HAP-1 (cell line): Measurements from ENCODE around the gene LCP2.
A peak's percentile ranks its signal among the peaks of the same experiment; 100 is the strongest.

ENCODE experiments used
- DNase-seq, 2 experiments: peaks; one replicate each; pipeline ENCODE4 v3.0.0-alpha.2; 2016 to 2020; ENCODE audit warnings: low spot score in 2 of 2
- H3K27me3 ChIP-seq: fragments of 250-450 bp; sonication (Bioruptor Pico); 2 replicates; pipeline ENCODE4 v1.5.1; 2020; ENCODE audit warnings: low read depth, mild to moderate bottlenecking, moderate library complexity
- H3K36me3 ChIP-seq: fragments of 250-450 bp; sonication (Bioruptor Pico); replicated peaks from 2 replicates; pipeline ENCODE4 v1.5.1; 2020; ENCODE audit warnings: mild to moderate bottlenecking
- H3K4me1 ChIP-seq: fragments of 250-450 bp; sonication (Bioruptor Pico); 2 replicates; pipeline ENCODE4 v1.5.1; 2020; ENCODE audit warnings: mild to moderate bottlenecking
- H3K4me3 ChIP-seq: fragments of 250-450 bp; sonication (Bioruptor Pico); 2 replicates; pipeline ENCODE4 v1.5.1; 2020; ENCODE audit warnings: mild to moderate bottlenecking, moderate library complexity
- H3K9me3 ChIP-seq: fragments of 250-450 bp; sonication (Bioruptor Pico); 2 replicates; pipeline ENCODE4 v1.5.1; 2020; ENCODE audit warnings: mild to moderate bottlenecking, moderate library complexity
- in situ Hi-C: fragments of 300-500 bp; cut with MboI; formaldehyde crosslinking; loops from 3 replicates; pipeline ENCODE4 v1.14.3; 2020; ENCODE audit warnings: low sequenced_read_pairs, inconsistent platforms, mixed read lengths

Gene LCP2

GRCh38 chr5:170286386-170286925 is 11.1 kb downstream of the LCP2 start:
- H3K4me1 ChIP-seq = no peaks in the 10 kb centered on the region
- H3K9me3 ChIP-seq = no peaks in the 10 kb centered on the region; the same call in 1 of the 2 replicates
- in situ Hi-C loops = no loop called here
- no peak overlapping the region for H3K4me3 ChIP-seq
- H3K27me3 ChIP-seq = no peaks in the 10 kb centered on the region; the same call in 1 of the 2 replicates
- DNase-seq = no peak
- H3K36me3 ChIP-seq = no peaks in the 10 kb centered on the region

- in situ Hi-C loops = no loop called here
- H3K36me3 ChIP-seq = no peaks in the 10 kb centered on the region
- no peak for DNase-seq
- no peaks in the 10 kb centered on the region; the same call in 1 of the 2 replicates for H3K27me3 ChIP-seq
- no peaks in the 10 kb centered on the region; the same call in 1 of the 2 replicates for H3K9me3 ChIP-seq
- no peak overlapping the region for H3K4me3 ChIP-seq
- no peaks in the 10 kb centered on the region for H3K4me1 ChIP-seq
Observed at GRCh38 chr5:170285181-170285580, 12.4 kb downstream of the LCP2 start.

GRCh38 chr5:170284231-170284630 is 13.3 kb downstream of the LCP2 start:
- no peaks in the 10 kb centered on the region for H3K36me3 ChIP-seq
- no peaks in the 10 kb centered on the region for H3K9me3 ChIP-seq
- H3K4me1 ChIP-seq = no peaks in the 10 kb centered on the region
- no peaks in the 10 kb centered on the region; the same call in 1 of the 2 replicates for H3K27me3 ChIP-seq
- DNase-seq = no peak
- H3K4me3 ChIP-seq = no peak overlapping the region
- in situ Hi-C loops = no loop called here

- no peaks in the 10 kb centered on the region for H3K4me1 ChIP-seq
- DNase-seq = no peak
- H3K4me3 ChIP-seq = no peak overlapping the region
- no peaks in the 10 kb centered on the region; the same call in 1 of the 2 replicates for H3K27me3 ChIP-seq
- in situ Hi-C loops = no loop called here
- H3K36me3 ChIP-seq = no peaks in the 10 kb centered on the region
- no peaks in the 10 kb centered on the region for H3K9me3 ChIP-seq
Observed at GRCh38 chr5:170283296-170283695, 14.3 kb downstream of the LCP2 start.

- Histone ChIP-seq H3K9me3 (no peaks in the 10 kb centered on the region), H3K4me1 (no peaks in the 10 kb centered on the region), H3K36me3 (no peaks in the 10 kb centered on the region), H3K4me3 (no peak overlapping the region), H3K27me3 (no peaks in the 10 kb centered on the region)
- in situ Hi-C loops = no loop called here
- no peak for DNase-seq
Observed at GRCh38 chr5:170280011-170280493, 17.5 kb downstream of the LCP2 start.

GRCh38 chr5:170279459-170279817 is 18.1 kb downstream of the LCP2 start:
- Histone ChIP-seq H3K9me3 (no peaks in the 10 kb centered on the region), H3K4me1 (no peaks in the 10 kb centered on the region), H3K27me3 (no peaks in the 10 kb centered on the region), H3K36me3 (no peaks in the 10 kb centered on the region), H3K4me3 (no peak overlapping the region)
- in situ Hi-C loops = no loop called here
- DNase-seq = no peak

- Histone ChIP-seq H3K36me3 (no peaks in the 10 kb centered on the region), H3K27me3 (no peaks in the 10 kb centered on the region), H3K9me3 (no peaks in the 10 kb centered on the region), H3K4me3 (no peak overlapping the region), H3K4me1 (no peaks in the 10 kb centered on the region)
- in situ Hi-C loops = no loop called here
- no peak for DNase-seq
Observed at GRCh38 chr5:170278611-170279458, 18.7 kb downstream of the LCP2 start.

- in situ Hi-C loops = no loop called here
- H3K9me3 ChIP-seq = no peaks in the 10 kb centered on the region
- no peaks in the 10 kb centered on the region for H3K36me3 ChIP-seq
- no peaks in the 10 kb centered on the region for H3K27me3 ChIP-seq
- no peak overlapping the region for H3K4me3 ChIP-seq
- DNase-seq = no peak
- no peaks in the 10 kb centered on the region for H3K4me1 ChIP-seq
Observed at GRCh38 chr5:170277867-170278281, 19.7 kb downstream of the LCP2 start.

- Histone ChIP-seq H3K4me3 (no peak overlapping the region), H3K27me3 (no peaks in the 10 kb centered on the region), H3K4me1 (no peaks in the 10 kb centered on the region), H3K9me3 (no peaks in the 10 kb centered on the region), H3K36me3 (no peaks in the 10 kb centered on the region)
- in situ Hi-C loops = no loop called here
- no peak for DNase-seq
Observed at GRCh38 chr5:170276140-170276539, 21.4 kb downstream of the LCP2 start.

- in situ Hi-C loops = no loop called here
- H3K4me3 ChIP-seq = no peak overlapping the region
- H3K4me1 ChIP-seq = no peaks in the 10 kb centered on the region
- no peaks in the 10 kb centered on the region for H3K27me3 ChIP-seq
- DNase-seq = no peak
- H3K9me3 ChIP-seq = no peaks in the 10 kb centered on the region
- no peaks in the 10 kb centered on the region for H3K36me3 ChIP-seq
Observed at GRCh38 chr5:170275376-170275994, 22.1 kb downstream of the LCP2 start.

GRCh38 chr5:170273968-170274710 is 23.4 kb downstream of the LCP2 start:
- DNase-seq = peak in 1 of 2 experiments; percentile 27
- in situ Hi-C loops = no loop called here
- H3K27me3 ChIP-seq = no peaks in the 10 kb centered on the region
- H3K4me1 ChIP-seq = no peaks in the 10 kb centered on the region
- H3K9me3 ChIP-seq = no peaks in the 10 kb centered on the region
- no peaks in the 10 kb centered on the region for H3K36me3 ChIP-seq
- H3K4me3 ChIP-seq = no peak overlapping the region

GRCh38 chr5:170270293-170271069 is 27.1 kb downstream of the LCP2 start:
- in situ Hi-C loops = no loop called here
- Histone ChIP-seq H3K36me3 (no peaks in the 10 kb centered on the region), H3K4me3 (no peak overlapping the region), H3K9me3 (no peaks in the 10 kb centered on the region), H3K4me1 (no peaks in the 10 kb centered on the region), H3K27me3 (peaks cover 17% of the 10 kb centered on the region)
- no peak for DNase-seq

GRCh38 chr5:170269579-170269978 is 28.0 kb downstream of the LCP2 start:
- H3K4me3 ChIP-seq = no peak overlapping the region
- in situ Hi-C loops = no loop called here
- H3K4me1 ChIP-seq = no peaks in the 10 kb centered on the region
- H3K9me3 ChIP-seq = no peaks in the 10 kb centered on the region
- peaks cover 17% of the 10 kb centered on the region for H3K27me3 ChIP-seq
- no peak for DNase-seq
- H3K36me3 ChIP-seq = no peaks in the 10 kb centered on the region
